H9 (cell line): ENCODE data around the gene ARHGAP30. TPM values are rescaled to one million over a fixed set of nuclear protein-coding genes. Genes with fewer than 3 reads are reported as not detected.
A peak's percentile ranks its signal among the peaks of the same experiment; 100 is the strongest.

Source experiments
- DNase-seq: peaks from one replicate; pipeline ENCODE4 v3.0.0-alpha.2; 2017
- H2AFZ ChIP-seq: one replicate; pipeline ENCODE4 v1.6.1; 2013; ENCODE audit warnings: mild to moderate bottlenecking, low read length, control low read depth, moderate library complexity
- H2AK5ac ChIP-seq: 2 replicates; pipeline ENCODE4 v1.6.1; 2013; ENCODE audit warnings: low read length, control low read depth, mixed read lengths; ENCODE audit not compliant: insufficient read length
- H2BK120ac ChIP-seq: one replicate; pipeline ENCODE4 v1.6.1; 2013; ENCODE audit warnings: low read depth, mild to moderate bottlenecking, low read length, control low read depth, inconsistent platforms; ENCODE audit not compliant: poor library complexity, severe bottlenecking
- H2BK12ac ChIP-seq: 2 replicates; pipeline ENCODE4 v1.6.1; 2013; ENCODE audit warnings: low read length, control low read depth, mixed read lengths, low read depth; ENCODE audit not compliant: insufficient read length
- H2BK15ac ChIP-seq: 2 replicates; pipeline ENCODE4 v1.6.1; 2013; ENCODE audit warnings: low read depth, low read length, control low read depth
- H2BK20ac ChIP-seq: one replicate; pipeline ENCODE4 v1.6.1; 2013; ENCODE audit warnings: low read depth, mild to moderate bottlenecking, low read length, control low read depth, inconsistent platforms; ENCODE audit not compliant: poor library complexity, severe bottlenecking
- H2BK5ac ChIP-seq: 2 replicates; pipeline ENCODE4 v1.6.1; 2013; ENCODE audit warnings: low read length, control low read depth, mixed read lengths; ENCODE audit not compliant: insufficient read length
- H3K14ac ChIP-seq: 2 replicates; pipeline ENCODE4 v1.6.1; 2013; ENCODE audit warnings: low read length, control low read depth; ENCODE audit not compliant: insufficient read depth
- H3K18ac ChIP-seq: 2 replicates; pipeline ENCODE4 v1.6.1; 2013; ENCODE audit warnings: low read depth, mild to moderate bottlenecking, mixed read lengths, low read length, control low read depth; ENCODE audit not compliant: insufficient read length
- H3K23ac ChIP-seq: 2 replicates; pipeline ENCODE4 v1.6.1; 2013; ENCODE audit warnings: low read length, control low read depth, mixed read lengths, low read depth; ENCODE audit not compliant: insufficient read length
- H3K23me2 ChIP-seq: 2 replicates; pipeline ENCODE4 v1.6.1; 2013; ENCODE audit warnings: low read depth, mild to moderate bottlenecking, mixed read lengths, low read length, control low read depth; ENCODE audit not compliant: insufficient read length, poor library complexity, severe bottlenecking
- H3K27ac ChIP-seq: 2 replicates; pipeline ENCODE4 v1.5.1; 2013; ENCODE audit warnings: low read length, control low read depth, mixed read lengths, low read depth; ENCODE audit not compliant: insufficient read length
- H3K27me3 ChIP-seq: 2 replicates; pipeline ENCODE4 v1.6.1; 2013; ENCODE audit warnings: low read length, control low read depth, inconsistent platforms; ENCODE audit not compliant: insufficient read depth
- H3K4ac ChIP-seq: 2 replicates; pipeline ENCODE4 v1.6.1; 2013; ENCODE audit warnings: low read depth, mild to moderate bottlenecking, control low read depth, inconsistent platforms, low read length, moderate library complexity
- H3K4me1 ChIP-seq: 2 replicates; pipeline ENCODE4 v1.6.1; 2013; ENCODE audit warnings: low read length, control low read depth, inconsistent platforms; ENCODE audit not compliant: insufficient read depth
- H3K4me2 ChIP-seq: 2 replicates; pipeline ENCODE4 v1.6.1; 2013; ENCODE audit warnings: low read length, control low read depth, mixed read lengths; ENCODE audit not compliant: insufficient read length, insufficient read depth
- H3K56ac ChIP-seq: 2 replicates; pipeline ENCODE4 v1.6.1; 2013; ENCODE audit warnings: low read depth, mild to moderate bottlenecking, mixed read lengths, low read length, control low read depth; ENCODE audit not compliant: insufficient read length
- H3K79me1 ChIP-seq: 2 replicates; pipeline ENCODE4 v1.6.1; 2013; ENCODE audit warnings: low read depth, mild to moderate bottlenecking, moderate library complexity, low read length, control low read depth, inconsistent platforms; ENCODE audit not compliant: insufficient read depth, poor library complexity, severe bottlenecking
- H3K79me2 ChIP-seq: 2 replicates; pipeline ENCODE4 v1.6.1; 2013; ENCODE audit warnings: low read length, control low read depth, inconsistent platforms; ENCODE audit not compliant: insufficient read depth
- H3K9ac ChIP-seq: 2 replicates; pipeline ENCODE4 v1.6.1; 2013; ENCODE audit warnings: low read length, control low read depth, mixed read lengths; ENCODE audit not compliant: insufficient read length; ENCODE audit errors: extremely low read depth
- H3K9me3 ChIP-seq: one replicate; pipeline ENCODE4 v1.6.1; 2013; ENCODE audit warnings: low read depth, low read length, inconsistent platforms; ENCODE audit not compliant: control insufficient read depth
- H3T11ph ChIP-seq: one replicate; pipeline ENCODE4 v1.6.1; 2013; ENCODE audit warnings: mild to moderate bottlenecking, low read length, control low read depth, inconsistent platforms
- H4K20me1 ChIP-seq: one replicate; pipeline ENCODE4 v1.6.1; 2013; ENCODE audit not compliant: control insufficient read depth, insufficient read length, insufficient read depth
- H4K5ac ChIP-seq: 2 replicates; pipeline ENCODE4 v1.6.1; 2013; ENCODE audit warnings: low read depth, mild to moderate bottlenecking, mixed read lengths, low read length, control low read depth; ENCODE audit not compliant: insufficient read length
- H4K8ac ChIP-seq: replicated peaks from 2 replicates; pipeline ENCODE4 v1.6.1; 2013; ENCODE audit warnings: low read length, control low read depth, mixed read lengths, low read depth; ENCODE audit not compliant: insufficient read length
- H4K91ac ChIP-seq: 2 replicates; pipeline ENCODE4 v1.6.1; 2013; ENCODE audit warnings: low read depth, mild to moderate bottlenecking, moderate library complexity, mixed read lengths, low read length, control low read depth; ENCODE audit not compliant: insufficient read length
- H3K27ac Mint-ChIP-seq, 3 experiments: 2 replicates in 2 of 3; 3 replicates in 1 of 3; pipeline ENCODE4 v1.8.0; 2020 to 2021; ENCODE audit warnings: mixed read lengths in 3 of 3, mild to moderate bottlenecking in 1 of 3, moderate library complexity in 1 of 3
- H3K27me3 Mint-ChIP-seq: 2 replicates; pipeline ENCODE4 v1.8.0; 2021; ENCODE audit warnings: low read depth, mild to moderate bottlenecking, moderate library complexity, mixed read lengths
- H3K36me3 Mint-ChIP-seq, 3 experiments: 2 replicates in 2 of 3; 3 replicates in 1 of 3; pipeline ENCODE4 v1.8.0; 2020 to 2021; ENCODE audit warnings: low read depth in 3 of 3, mixed read lengths in 3 of 3; ENCODE audit not compliant: insufficient read depth in 1 of 3
- H3K4me1 Mint-ChIP-seq, 2 experiments: 2 replicates each; pipeline ENCODE4 v1.8.0; 2020; ENCODE audit warnings: mixed read lengths in 2 of 2
- H3K4me3 Mint-ChIP-seq, 2 experiments: 2 replicates in 1 of 2; 3 replicates in 1 of 2; pipeline ENCODE4 v1.8.0; 2020 to 2021; ENCODE audit warnings: mild to moderate bottlenecking in 2 of 2, mixed read lengths in 2 of 2, moderate library complexity in 1 of 2
- H3K9me3 Mint-ChIP-seq, 2 experiments: 2 replicates in 1 of 2; 3 replicates in 1 of 2; pipeline ENCODE4 v1.8.0; 2020; ENCODE audit warnings: mild to moderate bottlenecking in 2 of 2, mixed read lengths in 2 of 2, moderate library complexity in 1 of 2
- WGBS: extraction: QIAGEN DNeasy Blood & Tissue Kit; methylation state at CpG from one replicate; pipeline ENCODE4 v1.1.7; 2013; ENCODE audit warnings: missing lambda C conversion rate, low lambda C conversion rate, mixed read lengths; ENCODE audit not compliant: insufficient read length; ENCODE audit errors: extremely low coverage; 5-methylcytosine and 5-hydroxymethylcytosine counted together
- total RNA-seq: library from RNA; stranded (reverse); gene quantifications from 2 replicates; pipeline ENCODE4 v1.2.1, GENCODE V29; 2021
- TF ChIP-seq, protein P1 (sequence below): fragments of 200-600 bp; sonication (generic); conservative IDR thresholded peaks from 3 replicates; pipeline ENCODE4 v1.8.0; 2021; ENCODE audit warnings: antibody characterized with exemption, mild to moderate bottlenecking

ARHGAP30 gene
- total RNA-seq, 1 experiment from 2014 or later, result 0.13 TPM

DNA sequence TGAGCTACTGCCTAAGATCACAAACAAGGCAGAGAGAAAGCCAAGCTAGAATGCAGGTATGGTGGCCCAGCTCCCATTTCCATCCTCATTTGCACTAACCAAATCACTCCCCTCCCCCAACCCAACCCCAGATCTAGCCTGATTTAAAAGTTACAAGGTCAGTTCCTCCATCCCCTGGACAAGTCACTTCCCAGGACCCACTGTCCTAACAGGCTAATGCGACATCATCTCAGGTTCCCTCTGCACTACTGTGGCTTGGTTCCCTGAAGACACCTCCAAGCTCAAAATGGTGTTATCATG, 51.1 kb downstream of the ARHGAP30 start:
- Histone ChIP-seq H4K91ac (no peak overlapping the region), H3K14ac (no peak overlapping the region), H4K8ac (no peak overlapping the region), H2BK5ac (no peak overlapping the region), H4K20me1 (no peaks in the 10 kb centered on the region), H3K23ac (no peak overlapping the region), H2AFZ (no peak overlapping the region), H3K4me1 (peaks cover 18% of the 10 kb centered on the region), H3K79me2 (peaks cover 38% of the 10 kb centered on the region), H3K79me1 (no peaks in the 10 kb centered on the region), H2BK12ac (no peak overlapping the region), H3K18ac (no peak overlapping the region), H3K27me3 (no peaks in the 10 kb centered on the region), H3K9ac (peak overlapping the region; percentile 2), H2BK120ac (no peak overlapping the region), H3K9me3 (no peaks in the 10 kb centered on the region), H3K56ac (no peak overlapping the region), H3K4me2 (peak overlapping the region; percentile 71), H2BK15ac (no peak overlapping the region), H2AK5ac (no peak overlapping the region), H3K23me2 (peaks cover 8% of the 10 kb centered on the region), H3K27ac (no peak overlapping the region), H4K5ac (no peak overlapping the region), H3K4ac (no peak overlapping the region), H2BK20ac (no peak overlapping the region), H3T11ph (no peak overlapping the region)
- TF ChIP-seq, protein P1, sequence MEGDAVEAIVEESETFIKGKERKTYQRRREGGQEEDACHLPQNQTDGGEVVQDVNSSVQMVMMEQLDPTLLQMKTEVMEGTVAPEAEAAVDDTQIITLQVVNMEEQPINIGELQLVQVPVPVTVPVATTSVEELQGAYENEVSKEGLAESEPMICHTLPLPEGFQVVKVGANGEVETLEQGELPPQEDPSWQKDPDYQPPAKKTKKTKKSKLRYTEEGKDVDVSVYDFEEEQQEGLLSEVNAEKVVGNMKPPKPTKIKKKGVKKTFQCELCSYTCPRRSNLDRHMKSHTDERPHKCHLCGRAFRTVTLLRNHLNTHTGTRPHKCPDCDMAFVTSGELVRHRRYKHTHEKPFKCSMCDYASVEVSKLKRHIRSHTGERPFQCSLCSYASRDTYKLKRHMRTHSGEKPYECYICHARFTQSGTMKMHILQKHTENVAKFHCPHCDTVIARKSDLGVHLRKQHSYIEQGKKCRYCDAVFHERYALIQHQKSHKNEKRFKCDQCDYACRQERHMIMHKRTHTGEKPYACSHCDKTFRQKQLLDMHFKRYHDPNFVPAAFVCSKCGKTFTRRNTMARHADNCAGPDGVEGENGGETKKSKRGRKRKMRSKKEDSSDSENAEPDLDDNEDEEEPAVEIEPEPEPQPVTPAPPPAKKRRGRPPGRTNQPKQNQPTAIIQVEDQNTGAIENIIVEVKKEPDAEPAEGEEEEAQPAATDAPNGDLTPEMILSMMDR, result no peak
- H3K4me1 Mint-ChIP-seq, result peaks cover 53 to 62% of the 10 kb centered on the region in 2 experiments
- H3K27ac Mint-ChIP-seq, result peak overlapping the region in 2 of 3 experiments; percentile 55 to 97; a peak in 5 of 7 replicates
- no peaks in the 10 kb centered on the region; a peak in 1 of 5 replicates for H3K9me3 Mint-ChIP-seq
- H3K27me3 Mint-ChIP-seq, result no peaks in the 10 kb centered on the region
- peaks cover 5 to 20% (median 20%) of the 10 kb centered on the region in 3 experiments; a peak in 4 of 7 replicates for H3K36me3 Mint-ChIP-seq
- peak overlapping the region; percentile 87 to 96 for H3K4me3 Mint-ChIP-seq
- no peak for DNase-seq
- WGBS, result no CpG with 5 or more reads among the region's 1 CpG
